Left ventricle myocardium inferior (tissue), 1 donor: ENCODE data around the gene USP9X. TPM values are rescaled to one million over a fixed set of nuclear protein-coding genes. Genes with fewer than 3 reads are reported as not detected.
"Not testable (repeated sequence)": the region's sequence is repeated elsewhere in the genome, so short reads cannot be mapped to it uniquely, and the experiment has no call there.

Experiments used
- DNase-seq: peaks from one replicate; pipeline ENCODE4 v3.0.0-alpha.2; 2020
- H3K27ac ChIP-seq: fragments of 200-600 bp; replicated peaks from 2 replicates; pipeline ENCODE4 v1.8.0; 2021
- H3K27me3 ChIP-seq: fragments of 200-600 bp; 2 replicates; pipeline ENCODE4 v1.8.0; 2021; ENCODE audit warnings: low read depth
- H3K36me3 ChIP-seq: fragments of 200-600 bp; 2 replicates; pipeline ENCODE4 v1.8.0; 2021
- H3K4me1 ChIP-seq: fragments of 200-600 bp; 2 replicates; pipeline ENCODE4 v1.8.0; 2021
- H3K4me3 ChIP-seq: fragments of 200-600 bp; 2 replicates; pipeline ENCODE4 v1.8.0; 2021; ENCODE audit warnings: mild to moderate bottlenecking, moderate library complexity
- H3K9me3 ChIP-seq: fragments of 200-600 bp; replicated peaks from 2 replicates; pipeline ENCODE4 v1.8.0; 2021
- CTCF ChIP-seq: fragments of 200-600 bp; IDR thresholded peaks from 2 replicates; pipeline ENCODE4 v1.8.0; 2021; ENCODE audit warnings: antibody characterized with exemption, mild to moderate bottlenecking, borderline replicate concordance
- intact Hi-C: fragments of 100-400 bp; cut with micrococcal nuclease; formaldehyde crosslinking; loops from one replicate; pipeline ENCODE4 v1.11.0; 2022
- total RNA-seq: library from RNA; stranded (reverse); fragmentation: NEBNext Ultra II Directional; extraction: Animal tissue kit (Norgen Biotek cat#: 25700); gene quantifications from one replicate; pipeline ENCODE4 v1.2.1, GENCODE V29; 2021
- donor health status: DM: no; HTN: yes; CAD: no; lungs with severe emphysema.

USP9X gene
- total RNA-seq, 1 donor from 2014 or later: 50.9 TPM

- no peak for TF ChIP-seq CTCF
- Histone ChIP-seq H3K27me3 (no peaks in the 10 kb centered on the region), H3K4me3 (no peak overlapping the region), H3K4me1 (peaks cover 66% of the 10 kb centered on the region), H3K9me3 (no peaks in the 10 kb centered on the region), H3K36me3 (no peaks in the 10 kb centered on the region), H3K27ac (no peak overlapping the region)
- DNase-seq: no peak
- intact Hi-C loops: no loop called here
Observed at GRCh38 chrX:41108007-41108406, 22.8 kb downstream of the USP9X start.

GRCh38 chrX:41108463-41109205 lies 23.4 kb downstream of the USP9X start:
- intact Hi-C loops: no loop called here
- H3K27me3 ChIP-seq: no peaks in the 10 kb centered on the region
- H3K4me3 ChIP-seq: no peak overlapping the region
- no peaks in the 10 kb centered on the region for H3K36me3 ChIP-seq
- no peak for DNase-seq
- no peaks in the 10 kb centered on the region for H3K9me3 ChIP-seq
- no peak for TF ChIP-seq CTCF
- H3K27ac ChIP-seq: no peak overlapping the region
- H3K4me1 ChIP-seq: peaks cover 63% of the 10 kb centered on the region

GRCh38 chrX:41110801-41111625 lies 25.8 kb downstream of the USP9X start:
- Histone ChIP-seq H3K27me3 (no peaks in the 10 kb centered on the region), H3K36me3 (no peaks in the 10 kb centered on the region), H3K4me3 (no peak overlapping the region), H3K27ac (no peak overlapping the region), H3K4me1 (peaks cover 69% of the 10 kb centered on the region), H3K9me3 (no peaks in the 10 kb centered on the region)
- DNase-seq: no peak
- no peak for TF ChIP-seq CTCF
- intact Hi-C loops: loop anchor here (10.0 kb wide), 1 partner anchor 236 kb away; no protein-coding TSS in a partner anchor

- not testable (repeated sequence) for H3K27me3 ChIP-seq, H3K4me3 ChIP-seq, H3K27ac ChIP-seq, H3K36me3 ChIP-seq, H3K9me3 ChIP-seq, DNase-seq
- intact Hi-C loops: loop anchor here (10.0 kb wide), 1 partner anchor 240 kb away; no protein-coding TSS in a partner anchor
- H3K4me1 ChIP-seq: peaks cover 76% of the 10 kb centered on the region
- peak; percentile 72 for TF ChIP-seq CTCF
Observed at GRCh38 chrX:41115104-41115425, 29.8 kb downstream of the USP9X start.

- no peak for TF ChIP-seq CTCF
- Histone ChIP-seq H3K4me3 (no peak overlapping the region), H3K36me3 (no peaks in the 10 kb centered on the region), H3K27me3 (no peaks in the 10 kb centered on the region), H3K9me3 (no peaks in the 10 kb centered on the region), H3K4me1 (peaks cover 68% of the 10 kb centered on the region), H3K27ac (no peak overlapping the region)
- DNase-seq: no peak
- intact Hi-C loops: loop anchor here (10.0 kb wide), 1 partner anchor 242 kb away; no protein-coding TSS in a partner anchor
Observed at GRCh38 chrX:41116948-41117347, 31.7 kb downstream of the USP9X start.
